Loucy (cell line): ENCODE data around the gene SIM2.

Experiments used
- H2AFZ ChIP-seq: fragments of 200-600 bp; sonication (generic); 2 replicates; pipeline ENCODE4 v1.6.0; 2016; ENCODE audit warnings: antibody characterized with exemption, mild to moderate bottlenecking, low read length, moderate library complexity
- H3F3A ChIP-seq: fragments of 200-600 bp; 2 replicates; pipeline ENCODE4 v1.6.0; 2016; ENCODE audit warnings: antibody characterized with exemption, low read depth, mild to moderate bottlenecking
- H3K27me3 ChIP-seq: fragments of 200-600 bp; sonication (generic); 2 replicates; pipeline ENCODE4 v1.6.1; 2014; ENCODE audit warnings: low read length, mild to moderate bottlenecking; ENCODE audit not compliant: insufficient read depth, poor library complexity, severe bottlenecking
- H3K36me3 ChIP-seq: fragments of 200-600 bp; sonication (generic); 2 replicates; pipeline ENCODE4 v1.6.1; 2016; ENCODE audit warnings: low read length; ENCODE audit not compliant: insufficient read depth
- H3K4me1 ChIP-seq: fragments of 200-600 bp; sonication (generic); 2 replicates; pipeline ENCODE4 v1.5.1; 2014; ENCODE audit warnings: low read length, mild to moderate bottlenecking; ENCODE audit not compliant: insufficient read depth, poor library complexity, severe bottlenecking
- H3K4me2 ChIP-seq: fragments of 200-600 bp; sonication (generic); 2 replicates; pipeline ENCODE4 v1.6.0; 2014; ENCODE audit warnings: antibody characterized with exemption, low read length, low read depth, mild to moderate bottlenecking; ENCODE audit not compliant: poor library complexity, severe bottlenecking
- H3K4me3 ChIP-seq: fragments of 200-600 bp; sonication (generic); 2 replicates; pipeline ENCODE4 v1.5.1; 2014; ENCODE audit warnings: low read length, mild to moderate bottlenecking, mixed read lengths; ENCODE audit not compliant: poor library complexity, severe bottlenecking
- H3K79me2 ChIP-seq: fragments of 200-600 bp; sonication (generic); 2 replicates; pipeline ENCODE4 v1.6.1; 2014; ENCODE audit warnings: low read length; ENCODE audit not compliant: insufficient read depth
- H3K9ac ChIP-seq: fragments of 200-600 bp; sonication (generic); 2 replicates; pipeline ENCODE4 v1.6.0; 2014; ENCODE audit warnings: mild to moderate bottlenecking, low read depth, low read length, moderate library complexity; ENCODE audit not compliant: poor library complexity, severe bottlenecking
- H3K9me2 ChIP-seq: fragments of 200-600 bp; sonication (generic); replicated peaks from 2 replicates; pipeline ENCODE4 v1.6.1; 2016; ENCODE audit warnings: low read depth, low read length, mixed read lengths
- H3K9me3 ChIP-seq: fragments of 200-600 bp; sonication (generic); 2 replicates; pipeline ENCODE4 v1.6.1; 2014; ENCODE audit warnings: mild to moderate bottlenecking, antibody characterized with exemption, low read length, low read depth; ENCODE audit not compliant: insufficient read depth
- H4K20me1 ChIP-seq: fragments of 200-600 bp; sonication (generic); 2 replicates; pipeline ENCODE4 v1.6.0; 2014; ENCODE audit warnings: antibody characterized with exemption, low read length, mild to moderate bottlenecking; ENCODE audit not compliant: insufficient read depth, poor library complexity, severe bottlenecking
- CTCF ChIP-seq: fragments of 200-600 bp; sonication (generic); conservative IDR thresholded peaks from 2 replicates; pipeline ENCODE4 v1.5.1; 2014; ENCODE audit warnings: mild to moderate bottlenecking, antibody characterized with exemption, low read length
- EZH2phosphoT487 ChIP-seq: fragments of 200-600 bp; IDR thresholded peaks from 2 replicates; pipeline ENCODE4 v1.6.1; 2018; ENCODE audit warnings: antibody characterized with exemption, mild to moderate bottlenecking, moderate library complexity, borderline replicate concordance

SIM2 gene

GRCh38 chr21:36709030-36709867 is 10.3 kb downstream of the SIM2 start:
- H3K9ac ChIP-seq: no peak overlapping the region
- H4K20me1 ChIP-seq: no peaks in the 10 kb centered on the region
- TF ChIP-seq CTCF (no peak), EZH2phosphoT487 (no peak)
- no peak overlapping the region for H3K4me2 ChIP-seq
- H3K9me3 ChIP-seq: no peaks in the 10 kb centered on the region
- no peaks in the 10 kb centered on the region for H3K36me3 ChIP-seq
- no peak overlapping the region for H2AFZ ChIP-seq
- peaks cover 20% of the 10 kb centered on the region for H3K4me1 ChIP-seq
- H3K79me2 ChIP-seq: no peaks in the 10 kb centered on the region
- no peaks in the 10 kb centered on the region for H3K9me2 ChIP-seq
- H3F3A ChIP-seq: no peaks in the 10 kb centered on the region
- no peak overlapping the region for H3K4me3 ChIP-seq
- no peaks in the 10 kb centered on the region for H3K27me3 ChIP-seq

GRCh38 chr21:36709868-36710728 is 11.2 kb downstream of the SIM2 start:
- Histone ChIP-seq H3K4me3 (no peak overlapping the region), H4K20me1 (no peaks in the 10 kb centered on the region), H2AFZ (no peak overlapping the region), H3K9ac (no peak overlapping the region), H3K4me2 (no peak overlapping the region), H3K9me2 (no peaks in the 10 kb centered on the region), H3K79me2 (no peaks in the 10 kb centered on the region), H3F3A (no peaks in the 10 kb centered on the region), H3K9me3 (no peaks in the 10 kb centered on the region), H3K4me1 (peaks cover 20% of the 10 kb centered on the region), H3K27me3 (no peaks in the 10 kb centered on the region), H3K36me3 (no peaks in the 10 kb centered on the region)
- TF ChIP-seq EZH2phosphoT487: no peak
- TF ChIP-seq CTCF: no peak

- H3F3A ChIP-seq: no peaks in the 10 kb centered on the region
- no peak overlapping the region for H3K4me3 ChIP-seq
- TF ChIP-seq EZH2phosphoT487: no peak
- no peak for TF ChIP-seq CTCF
- no peaks in the 10 kb centered on the region for H3K9me3 ChIP-seq
- H3K9ac ChIP-seq: no peak overlapping the region
- no peaks in the 10 kb centered on the region for H4K20me1 ChIP-seq
- H3K9me2 ChIP-seq: no peaks in the 10 kb centered on the region
- no peaks in the 10 kb centered on the region for H3K79me2 ChIP-seq
- no peak overlapping the region for H2AFZ ChIP-seq
- H3K4me1 ChIP-seq: peaks cover 15% of the 10 kb centered on the region
- H3K36me3 ChIP-seq: no peaks in the 10 kb centered on the region
- no peak overlapping the region for H3K4me2 ChIP-seq
- no peaks in the 10 kb centered on the region for H3K27me3 ChIP-seq
Observed at GRCh38 chr21:36710729-36711048, 11.8 kb downstream of the SIM2 start.
